GM12878 (cell line): ENCODE results near the gene BANP. TPM values are rescaled to one million over a fixed set of nuclear protein-coding genes. Genes with fewer than 3 reads are reported as not detected.

Experiments
- ELK1 ChIP-seq: IDR thresholded peaks from 2 replicates; pipeline ENCODE4 v1.6.1; 2012; ENCODE audit warnings: low read depth, low read length, improper control_type of control experiment
- JUNB ChIP-seq: IDR thresholded peaks from 2 replicates; pipeline ENCODE4 v1.6.1; 2016; ENCODE audit warnings: antibody characterized with exemption, mild to moderate bottlenecking
- MLLT1 ChIP-seq: fragments of 450-650 bp; IDR thresholded peaks from 2 replicates; pipeline ENCODE4 v1.6.1; 2016; ENCODE audit warnings: mild to moderate bottlenecking
- NR2C1 ChIP-seq: fragments of 450-650 bp; IDR thresholded peaks from 2 replicates; pipeline ENCODE4 v1.6.1; 2017; ENCODE audit warnings: antibody characterized with exemption, mild to moderate bottlenecking, moderate library complexity
- PAX5 ChIP-seq: IDR thresholded peaks from 2 replicates; pipeline ENCODE4 v1.6.1; 2011; ENCODE audit warnings: low read depth, low read length, borderline replicate concordance
- RELA ChIP-seq: fragments of 450-650 bp; IDR thresholded peaks from 2 replicates; pipeline ENCODE4 v1.8.0; 2014; ENCODE audit warnings: borderline replicate concordance; ENCODE audit not compliant: partially characterized antibody
- REST ChIP-seq: IDR thresholded peaks from 2 replicates; pipeline ENCODE4 v1.6.1; 2012; ENCODE audit warnings: mild to moderate bottlenecking, low read depth, low read length
- RUNX3 ChIP-seq: IDR thresholded peaks from 2 replicates; pipeline ENCODE4 v1.6.1; 2012; ENCODE audit warnings: low read length, inconsistent platforms
- SIN3A ChIP-seq: IDR thresholded peaks from 2 replicates; pipeline ENCODE4 v1.6.1; 2012; ENCODE audit warnings: low read depth, low read length, improper control_type of control experiment
- SP1 ChIP-seq: IDR thresholded peaks from one replicate; pipeline ENCODE4 v1.6.1; 2011; ENCODE audit warnings: low read depth, low read length
- ZNF592 ChIP-seq: fragments of 450-650 bp; IDR thresholded peaks from 2 replicates; pipeline ENCODE4 v1.6.1; 2017; ENCODE audit warnings: mild to moderate bottlenecking, moderate library complexity
- ZNF687 ChIP-seq: fragments of 450-650 bp; IDR thresholded peaks from 2 replicates; pipeline ENCODE4 v1.6.1; 2017; ENCODE audit warnings: mild to moderate bottlenecking, moderate library complexity
- ZSCAN29 ChIP-seq: fragments of 450-650 bp; IDR thresholded peaks from 2 replicates; pipeline ENCODE4 v1.6.1; 2017; ENCODE audit warnings: mild to moderate bottlenecking, moderate library complexity
- polyA plus RNA-seq, 11 experiments: library from polyadenylated mRNA; depleted of rRNA in 4 of 11; unstranded in 6 of 11; stranded (reverse) in 5 of 11; fragments of >200 nt; fragmentation: Nextera tagmentation in 4 of 11; fragmentation: Illumina TruSeq in 1 of 11; extraction: Ambion mirVana in 4 of 11; extraction: Trizol in 1 of 11; gene quantifications; 1 replicate in 1 of 11; 2 replicates in 10 of 11; pipeline versions ENCODE4 v1.2.1 to v1.2.3, GENCODE V29; 2011 to 2016; ENCODE audit warnings: inconsistent platforms in 2 of 11, missing spikeins in 2 of 11, low read depth in 1 of 11
- total RNA-seq, 4 experiments: library from RNA; depleted of rRNA in 3 of 4; stranded (reverse); fragments of >200 nt in 3 of 4; fragmentation: Illumina TruSeq in 1 of 4; extraction: Trizol in 1 of 4; gene quantifications; 2 replicates each; pipeline versions ENCODE4 v1.2.1 to v1.2.3, GENCODE V29; 2013 to 2021

Gene BANP
- total and polyA plus RNA-seq, 10 of the 15 experiments (the other 5 are each of a cell fraction or from before 2014, with no cell fraction given): 3.9 to 21.9 (median 12.2) TPM

GRCh38 chr16:87950765-87951551, at the start of gene BANP (continued):
- TF ChIP-seq ELK1 (peak; percentile 47), ZNF687 (no peak; the same call in 1 of the 2 replicates), MLLT1 (0 out of 2 replicates have a peak, but pooled peaks have one; percentile 68), RELA (peak; percentile 74), REST (no peak), SP1 (peak; percentile 72), PAX5 (no peak), ZNF592 (no peak), NR2C1 (peak; percentile 79), JUNB (no peak), RUNX3 (peak; percentile 74), SIN3A (no peak), ZSCAN29 (peak; percentile 52; the same call in 1 of the 2 replicates)
